Loucy (cell line): Measurements from ENCODE around the gene ATRAID.

Experiments used
- H2AFZ ChIP-seq: fragments of 200-600 bp; sonication (generic); 2 replicates; pipeline ENCODE4 v1.6.0; 2016; ENCODE audit warnings: antibody characterized with exemption, mild to moderate bottlenecking, low read length, moderate library complexity
- H3F3A ChIP-seq: fragments of 200-600 bp; 2 replicates; pipeline ENCODE4 v1.6.0; 2016; ENCODE audit warnings: antibody characterized with exemption, low read depth, mild to moderate bottlenecking
- H3K27me3 ChIP-seq: fragments of 200-600 bp; sonication (generic); 2 replicates; pipeline ENCODE4 v1.6.1; 2014; ENCODE audit warnings: low read length, mild to moderate bottlenecking; ENCODE audit not compliant: insufficient read depth, poor library complexity, severe bottlenecking
- H3K36me3 ChIP-seq: fragments of 200-600 bp; sonication (generic); 2 replicates; pipeline ENCODE4 v1.6.1; 2016; ENCODE audit warnings: low read length; ENCODE audit not compliant: insufficient read depth
- H3K4me1 ChIP-seq: fragments of 200-600 bp; sonication (generic); 2 replicates; pipeline ENCODE4 v1.5.1; 2014; ENCODE audit warnings: low read length, mild to moderate bottlenecking; ENCODE audit not compliant: insufficient read depth, poor library complexity, severe bottlenecking
- H3K4me2 ChIP-seq: fragments of 200-600 bp; sonication (generic); 2 replicates; pipeline ENCODE4 v1.6.0; 2014; ENCODE audit warnings: antibody characterized with exemption, low read length, low read depth, mild to moderate bottlenecking; ENCODE audit not compliant: poor library complexity, severe bottlenecking
- H3K4me3 ChIP-seq: fragments of 200-600 bp; sonication (generic); 2 replicates; pipeline ENCODE4 v1.5.1; 2014; ENCODE audit warnings: low read length, mild to moderate bottlenecking, mixed read lengths; ENCODE audit not compliant: poor library complexity, severe bottlenecking
- H3K79me2 ChIP-seq: fragments of 200-600 bp; sonication (generic); 2 replicates; pipeline ENCODE4 v1.6.1; 2014; ENCODE audit warnings: low read length; ENCODE audit not compliant: insufficient read depth
- H3K9ac ChIP-seq: fragments of 200-600 bp; sonication (generic); 2 replicates; pipeline ENCODE4 v1.6.0; 2014; ENCODE audit warnings: mild to moderate bottlenecking, low read depth, low read length, moderate library complexity; ENCODE audit not compliant: poor library complexity, severe bottlenecking
- H3K9me2 ChIP-seq: fragments of 200-600 bp; sonication (generic); replicated peaks from 2 replicates; pipeline ENCODE4 v1.6.1; 2016; ENCODE audit warnings: low read depth, low read length, mixed read lengths
- H3K9me3 ChIP-seq: fragments of 200-600 bp; sonication (generic); 2 replicates; pipeline ENCODE4 v1.6.1; 2014; ENCODE audit warnings: mild to moderate bottlenecking, antibody characterized with exemption, low read length, low read depth; ENCODE audit not compliant: insufficient read depth
- H4K20me1 ChIP-seq: fragments of 200-600 bp; sonication (generic); 2 replicates; pipeline ENCODE4 v1.6.0; 2014; ENCODE audit warnings: antibody characterized with exemption, low read length, mild to moderate bottlenecking; ENCODE audit not compliant: insufficient read depth, poor library complexity, severe bottlenecking
- CTCF ChIP-seq: fragments of 200-600 bp; sonication (generic); conservative IDR thresholded peaks from 2 replicates; pipeline ENCODE4 v1.5.1; 2014; ENCODE audit warnings: mild to moderate bottlenecking, antibody characterized with exemption, low read length
- EZH2phosphoT487 ChIP-seq: fragments of 200-600 bp; IDR thresholded peaks from 2 replicates; pipeline ENCODE4 v1.6.1; 2018; ENCODE audit warnings: antibody characterized with exemption, mild to moderate bottlenecking, moderate library complexity, borderline replicate concordance

ATRAID gene

DNA sequence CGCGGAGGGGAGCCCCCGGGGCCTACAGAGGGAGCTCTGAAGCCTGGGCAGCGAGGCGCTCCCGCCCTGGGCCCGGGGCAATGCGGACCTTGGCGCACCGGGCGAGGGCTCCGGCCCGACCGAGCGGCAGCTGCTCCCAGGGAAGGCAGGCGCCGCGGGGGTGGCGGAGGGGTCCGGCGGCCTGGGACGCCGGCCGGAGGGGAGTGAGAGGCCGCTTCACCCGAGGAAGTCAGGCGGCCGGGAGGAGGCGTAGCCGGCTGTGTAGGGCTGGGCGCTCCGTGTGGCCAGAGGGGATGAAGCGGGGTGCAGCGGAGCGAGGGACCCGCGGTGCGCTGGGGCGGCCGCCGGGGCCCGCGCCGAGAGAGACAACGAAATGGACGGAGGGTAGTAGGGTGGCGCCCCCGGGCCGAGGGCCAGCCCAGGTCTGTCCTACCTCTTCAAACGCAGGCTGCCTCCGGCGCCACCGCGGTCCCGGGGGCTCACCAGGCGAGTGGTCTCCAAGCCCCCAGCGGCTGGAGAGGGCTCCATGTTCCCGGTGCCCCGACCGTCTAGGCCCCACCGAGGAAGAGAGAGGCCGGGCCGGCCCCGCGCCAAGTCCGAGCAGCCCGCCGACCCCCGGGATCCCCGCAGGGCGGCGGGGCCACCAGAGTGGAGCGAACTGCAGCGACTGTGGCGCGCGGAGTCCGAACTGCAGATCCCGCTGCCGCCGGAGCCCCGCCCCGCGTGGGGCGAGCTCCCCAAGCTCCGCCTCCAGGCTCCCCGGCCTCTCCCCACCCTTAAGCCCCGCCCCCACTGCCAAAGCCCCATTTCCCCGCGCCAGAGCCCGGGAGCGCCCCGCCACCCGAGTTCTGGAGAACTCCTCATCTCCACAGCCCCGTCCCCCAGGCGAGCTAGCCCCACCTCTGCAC is 50.8 kb downstream of the ATRAID start, which contains the start of gene SLC30A3:
SLC30A3 (minus strand) TSS at position 669 of the 908 bp plus-strand sequence; CDS start at position 528, 141 bp downstream.
- H3K27me3 ChIP-seq = no peaks in the 10 kb centered on the region
- no peaks in the 10 kb centered on the region for H3K9me2 ChIP-seq
- no peak within 1 kb of the TSS for H2AFZ ChIP-seq
- H3F3A ChIP-seq = no peaks in the 10 kb centered on the region
- no peaks in the 10 kb centered on the region for H3K4me1 ChIP-seq
- no peak for TF ChIP-seq CTCF
- no peak for TF ChIP-seq EZH2phosphoT487
- H3K9me3 ChIP-seq = no peaks in the 10 kb centered on the region
- H4K20me1 ChIP-seq = no peaks in the 10 kb centered on the region
- no peak within 1 kb of the TSS for H3K4me3 ChIP-seq
- H3K36me3 ChIP-seq = no peaks in the 10 kb centered on the region
- H3K79me2 ChIP-seq = no peaks in the 10 kb centered on the region
- no peak within 1 kb of the TSS for H3K4me2 ChIP-seq
- H3K9ac ChIP-seq = no peak within 1 kb of the TSS

- H3K27me3 ChIP-seq = no peaks in the 10 kb centered on the region
- no peaks in the 10 kb centered on the region for H3K4me1 ChIP-seq
- H3K4me2 ChIP-seq = no peak overlapping the region
- no peaks in the 10 kb centered on the region for H3K9me3 ChIP-seq
- no peaks in the 10 kb centered on the region for H3K79me2 ChIP-seq
- H3K36me3 ChIP-seq = no peaks in the 10 kb centered on the region
- H2AFZ ChIP-seq = no peak overlapping the region
- no peaks in the 10 kb centered on the region for H3F3A ChIP-seq
- no peak overlapping the region for H3K4me3 ChIP-seq
- no peak overlapping the region for H3K9ac ChIP-seq
- no peaks in the 10 kb centered on the region for H3K9me2 ChIP-seq
- TF ChIP-seq EZH2phosphoT487 (no peak), CTCF (no peak)
- H4K20me1 ChIP-seq = no peaks in the 10 kb centered on the region
Measured at GRCh38 chr2:27263287-27264252, 51.7 kb downstream of the ATRAID start.

GRCh38 chr2:27264253-27264752 is 52.5 kb downstream of the ATRAID start:
- Histone ChIP-seq H3K4me3 (no peak overlapping the region), H3F3A (no peaks in the 10 kb centered on the region), H3K36me3 (no peaks in the 10 kb centered on the region), H4K20me1 (no peaks in the 10 kb centered on the region), H2AFZ (no peak overlapping the region), H3K9me2 (no peaks in the 10 kb centered on the region), H3K27me3 (no peaks in the 10 kb centered on the region), H3K4me2 (no peak overlapping the region), H3K9me3 (no peaks in the 10 kb centered on the region), H3K9ac (no peak overlapping the region), H3K4me1 (no peaks in the 10 kb centered on the region), H3K79me2 (no peaks in the 10 kb centered on the region)
- TF ChIP-seq EZH2phosphoT487 = no peak
- TF ChIP-seq CTCF = no peak
